Gastrocnemius medialis (tissue), 4 donors: ENCODE results near the gene INF2.

Experiments used
- CTCF ChIP-seq, 5 experiments: fragments of 450-650 bp in 3 of 5; fragments of 200-600 bp in 2 of 5; sonication (generic) in 2 of 5; IDR thresholded peaks in 4 of 5; conservative IDR thresholded peaks in 1 of 5; 1 replicate in 4 of 5; 2 replicates in 1 of 5; pipeline ENCODE4 v1.5.1; 2016 to 2019; ENCODE audit warnings: antibody characterized with exemption in 5 of 5, mild to moderate bottlenecking in 3 of 5, moderate library complexity in 3 of 5
- POLR2A ChIP-seq, 2 donors: fragments of 450-650 bp; IDR thresholded peaks; one replicate each; pipeline ENCODE4 v1.6.1; 2017; ENCODE audit warnings: antibody characterized with exemption in 2 of 2, mild to moderate bottlenecking in 2 of 2, moderate library complexity in 2 of 2

GRCh38 chr14:104757681-104758392 lies 68.4 kb downstream of the INF2 start:
- TF ChIP-seq CTCF (IDR thresholded peaks at IDR 0.05 in 4 of 5, conservative IDR thresholded peaks at IDR 0.05 in 1 of 5) (no peak), POLR2A (IDR thresholded peaks at IDR 0.05) (no peak)
